HepG2 (cell line): ENCODE measurements around the gene RARA. TPM values are rescaled to one million over a fixed set of nuclear protein-coding genes. Genes with fewer than 3 reads are reported as not detected.

Experiments used
- KDM5B ChIP-seq: sonication (generic); formaldehyde crosslinking; IDR thresholded peaks from 2 replicates; pipeline ENCODE4 v1.4.0; 2020; ENCODE audit warnings: missing genetic modification reagents, mild to moderate bottlenecking, borderline replicate concordance
- MAX ChIP-seq: IDR thresholded peaks from 2 replicates; pipeline ENCODE4 v1.6.1; 2012; ENCODE audit warnings: inconsistent platforms
- MYC ChIP-seq: sonication (generic); formaldehyde crosslinking; IDR thresholded peaks from 2 replicates; pipeline ENCODE4 v1.9.0; 2021; ENCODE audit warnings: missing genetic modification reagents, borderline replicate concordance
- TFDP1 ChIP-seq: IDR thresholded peaks from 2 replicates; pipeline ENCODE4 v1.6.1; 2016; ENCODE audit warnings: missing compliant biosample characterization, missing genetic modification reagents, borderline replicate concordance
- ZFX ChIP-seq: sonication (generic); formaldehyde crosslinking; IDR thresholded peaks from 2 replicates; pipeline ENCODE4 v1.4.0; 2020; ENCODE audit warnings: mild to moderate bottlenecking, low read depth, missing genetic modification reagents, moderate library complexity
- ZNF318 ChIP-seq: sonication (generic); formaldehyde crosslinking; IDR thresholded peaks from 2 replicates; pipeline ENCODE4 v1.4.0; 2020; ENCODE audit warnings: mild to moderate bottlenecking, missing genetic modification reagents
- ZNF687 ChIP-seq: sonication (generic); formaldehyde crosslinking; IDR thresholded peaks from 2 replicates; pipeline ENCODE4 v1.5.1; 2020; ENCODE audit warnings: mild to moderate bottlenecking, missing genetic modification reagents, moderate library complexity
- polyA plus RNA-seq, 8 experiments: library from polyadenylated mRNA; depleted of rRNA in 3 of 8; stranded (reverse) in 7 of 8; unstranded in 1 of 8; fragments of >200 nt; fragmentation: Illumina TruSeq in 4 of 8; extraction: Trizol in 4 of 8; gene quantifications; 2 replicates each; pipeline versions ENCODE4 v1.2.1 to v1.2.3, GENCODE V29; 2011 to 2016; ENCODE audit warnings: low read depth in 4 of 8, missing spikeins in 1 of 8, mixed read lengths in 1 of 8; ENCODE audit not compliant: insufficient read depth in 1 of 8
- total RNA-seq, 5 experiments: library from RNA; depleted of rRNA; stranded (reverse); fragments of >200 nt; fragmentation: Illumina TruSeq; extraction: Trizol; gene quantifications; 2 replicates each; pipeline ENCODE4 v1.2.3, GENCODE V29; 2016; ENCODE audit warnings: low read depth in 1 of 5

RARA gene
- total and polyA plus RNA-seq, 2 of the 13 experiments (the other 11 are each of a cell fraction or from before 2014, with no cell fraction given): 6.4 to 8.6 TPM

- TF ChIP-seq ZFX (CRISPR knock-in tag) (peak; percentile 34; the same call in 1 of the 2 replicates), ZNF318 (CRISPR knock-in tag) (no peak), ZNF687 (CRISPR knock-in tag) (peak; percentile 62), KDM5B (CRISPR knock-in tag) (0 out of 2 replicates have a peak, but pooled peaks have one; percentile 6), TFDP1 (0 out of 2 replicates have a peak, but pooled peaks have one; percentile 41), MYC (CRISPR knock-in tag) (0 out of 2 replicates have a peak, but pooled peaks have one; percentile 17), MAX (peak; percentile 57)
Observed at GRCh38 chr17:40327735-40328385, 18.9 kb downstream of the RARA start (continued).
